Left ventricle myocardium inferior (tissue), 1 donor: Measurements from ENCODE around the gene LFNG. TPM values are rescaled to one million over a fixed set of nuclear protein-coding genes. Genes with fewer than 3 reads are reported as not detected.

ENCODE experiments used
- DNase-seq: peaks from one replicate; pipeline ENCODE4 v3.0.0-alpha.2; 2020
- H3K27ac ChIP-seq: fragments of 200-600 bp; replicated peaks from 2 replicates; pipeline ENCODE4 v1.8.0; 2021
- H3K27me3 ChIP-seq: fragments of 200-600 bp; 2 replicates; pipeline ENCODE4 v1.8.0; 2021; ENCODE audit warnings: low read depth
- H3K36me3 ChIP-seq: fragments of 200-600 bp; 2 replicates; pipeline ENCODE4 v1.8.0; 2021
- H3K4me1 ChIP-seq: fragments of 200-600 bp; 2 replicates; pipeline ENCODE4 v1.8.0; 2021
- H3K4me3 ChIP-seq: fragments of 200-600 bp; 2 replicates; pipeline ENCODE4 v1.8.0; 2021; ENCODE audit warnings: mild to moderate bottlenecking, moderate library complexity
- H3K9me3 ChIP-seq: fragments of 200-600 bp; replicated peaks from 2 replicates; pipeline ENCODE4 v1.8.0; 2021
- intact Hi-C: fragments of 100-400 bp; cut with micrococcal nuclease; formaldehyde crosslinking; loops from one replicate; pipeline ENCODE4 v1.11.0; 2022
- total RNA-seq: library from RNA; stranded (reverse); fragmentation: NEBNext Ultra II Directional; extraction: Animal tissue kit (Norgen Biotek cat#: 25700); gene quantifications from one replicate; pipeline ENCODE4 v1.2.1, GENCODE V29; 2021
- TF ChIP-seq, protein P1 (sequence below): fragments of 200-600 bp; IDR thresholded peaks from 2 replicates; pipeline ENCODE4 v1.8.0; 2021; ENCODE audit warnings: antibody characterized with exemption, mild to moderate bottlenecking, borderline replicate concordance
- donor health status: DM: no; HTN: yes; CAD: no; lungs with severe emphysema.

LFNG gene
- total RNA-seq, 1 donor from 2014 or later: 5.2 TPM

DNA sequence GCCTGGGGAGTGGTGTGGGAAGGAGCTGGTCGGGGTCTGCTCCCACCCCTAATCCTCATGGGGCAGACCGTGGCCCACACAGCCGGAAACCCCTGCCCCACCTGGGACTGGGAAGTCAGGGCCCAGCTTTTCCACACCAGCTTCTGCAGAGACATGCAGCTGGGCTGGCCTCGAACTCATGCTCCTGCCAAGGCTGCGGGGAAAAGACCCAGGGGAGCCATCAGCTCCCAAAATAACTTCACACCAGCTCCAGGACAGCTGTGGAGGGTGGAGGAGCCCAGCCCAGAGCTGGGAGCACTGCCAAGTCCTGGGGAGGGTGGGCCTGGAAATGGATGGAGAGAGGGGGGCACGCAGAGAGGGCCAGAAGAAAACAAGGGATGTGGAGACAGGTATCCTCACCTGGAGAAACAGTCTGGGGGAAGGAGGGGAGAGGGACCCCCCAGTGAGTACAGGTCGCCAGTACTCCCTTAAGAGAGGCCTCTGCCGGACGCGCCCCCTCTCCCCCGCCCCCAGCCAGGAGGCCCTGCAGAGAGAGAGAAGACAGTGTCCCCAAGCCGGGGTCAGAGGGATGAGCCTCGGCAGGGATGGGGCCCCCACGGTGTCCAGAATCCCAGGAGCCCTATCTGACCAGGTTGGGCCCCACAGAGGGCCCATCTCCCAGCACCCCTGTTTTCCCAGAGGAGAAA lies 31.8 kb upstream of the LFNG start:
- Histone ChIP-seq H3K27me3 (peaks cover 6% of the 10 kb centered on the region), H3K36me3 (no peaks in the 10 kb centered on the region), H3K4me3 (peak overlapping the region; percentile 2), H3K4me1 (peaks cover 47% of the 10 kb centered on the region), H3K27ac (peak overlapping the region; percentile 85), H3K9me3 (peaks cover 8% of the 10 kb centered on the region)
- TF ChIP-seq, protein P1, sequence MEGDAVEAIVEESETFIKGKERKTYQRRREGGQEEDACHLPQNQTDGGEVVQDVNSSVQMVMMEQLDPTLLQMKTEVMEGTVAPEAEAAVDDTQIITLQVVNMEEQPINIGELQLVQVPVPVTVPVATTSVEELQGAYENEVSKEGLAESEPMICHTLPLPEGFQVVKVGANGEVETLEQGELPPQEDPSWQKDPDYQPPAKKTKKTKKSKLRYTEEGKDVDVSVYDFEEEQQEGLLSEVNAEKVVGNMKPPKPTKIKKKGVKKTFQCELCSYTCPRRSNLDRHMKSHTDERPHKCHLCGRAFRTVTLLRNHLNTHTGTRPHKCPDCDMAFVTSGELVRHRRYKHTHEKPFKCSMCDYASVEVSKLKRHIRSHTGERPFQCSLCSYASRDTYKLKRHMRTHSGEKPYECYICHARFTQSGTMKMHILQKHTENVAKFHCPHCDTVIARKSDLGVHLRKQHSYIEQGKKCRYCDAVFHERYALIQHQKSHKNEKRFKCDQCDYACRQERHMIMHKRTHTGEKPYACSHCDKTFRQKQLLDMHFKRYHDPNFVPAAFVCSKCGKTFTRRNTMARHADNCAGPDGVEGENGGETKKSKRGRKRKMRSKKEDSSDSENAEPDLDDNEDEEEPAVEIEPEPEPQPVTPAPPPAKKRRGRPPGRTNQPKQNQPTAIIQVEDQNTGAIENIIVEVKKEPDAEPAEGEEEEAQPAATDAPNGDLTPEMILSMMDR: no peak
- intact Hi-C loops: no loop called here
- peak; percentile 77 for DNase-seq

DNA sequence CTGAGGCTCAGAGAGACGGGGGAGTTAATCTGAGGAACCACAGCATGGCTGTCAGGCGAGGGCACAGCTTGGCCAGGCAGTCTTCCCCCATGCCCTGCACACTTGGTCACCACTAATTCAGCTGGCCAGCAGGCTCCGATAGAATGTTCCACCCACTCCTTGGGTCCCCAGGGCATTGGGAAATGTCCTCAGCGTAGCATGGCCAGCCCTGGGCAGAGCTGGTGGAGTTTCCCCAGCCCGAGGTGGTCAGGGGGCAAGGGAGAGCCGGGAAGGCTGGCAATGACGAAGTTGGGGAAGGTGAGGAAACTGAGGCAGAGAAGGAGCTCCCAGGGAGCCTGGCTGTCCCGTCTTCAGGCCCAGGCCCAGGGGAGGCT lies 31.3 kb upstream of the LFNG start:
- Histone ChIP-seq H3K27ac (peak overlapping the region; percentile 85), H3K4me3 (peak overlapping the region; percentile 2), H3K9me3 (peaks cover 3% of the 10 kb centered on the region), H3K4me1 (peaks cover 52% of the 10 kb centered on the region), H3K27me3 (peaks cover 6% of the 10 kb centered on the region), H3K36me3 (no peaks in the 10 kb centered on the region)
- TF ChIP-seq, protein P1: no peak
- DNase-seq: peak; percentile 55
- intact Hi-C loops: no loop called here

DNA sequence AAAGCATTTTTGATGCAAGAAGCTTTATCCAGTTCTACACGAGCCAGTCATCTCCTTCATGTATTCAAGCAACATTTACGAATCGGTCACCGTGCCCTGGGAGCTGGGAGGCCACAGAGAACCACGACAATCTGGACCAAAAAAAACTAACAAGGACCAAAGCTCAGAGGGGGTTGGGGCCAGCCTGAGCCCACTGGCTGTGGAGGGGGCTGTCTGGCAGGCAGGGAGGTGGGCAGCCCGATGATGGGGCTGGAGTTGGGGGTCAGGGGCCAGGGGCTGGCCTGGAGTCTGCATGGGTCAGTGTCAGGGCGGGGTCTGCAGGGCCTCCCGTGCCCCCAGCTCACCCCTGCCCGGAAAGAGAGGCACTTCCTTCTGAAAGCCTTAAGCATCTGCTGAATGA lies 30.9 kb upstream of the LFNG start:
- Histone ChIP-seq H3K9me3 (no peaks in the 10 kb centered on the region), H3K36me3 (no peaks in the 10 kb centered on the region), H3K4me1 (peaks cover 56% of the 10 kb centered on the region), H3K4me3 (no peak overlapping the region), H3K27ac (peak overlapping the region; percentile 85), H3K27me3 (peaks cover 6% of the 10 kb centered on the region)
- no peak for DNase-seq
- TF ChIP-seq, protein P1: no peak
- intact Hi-C loops: no loop called here

DNA sequence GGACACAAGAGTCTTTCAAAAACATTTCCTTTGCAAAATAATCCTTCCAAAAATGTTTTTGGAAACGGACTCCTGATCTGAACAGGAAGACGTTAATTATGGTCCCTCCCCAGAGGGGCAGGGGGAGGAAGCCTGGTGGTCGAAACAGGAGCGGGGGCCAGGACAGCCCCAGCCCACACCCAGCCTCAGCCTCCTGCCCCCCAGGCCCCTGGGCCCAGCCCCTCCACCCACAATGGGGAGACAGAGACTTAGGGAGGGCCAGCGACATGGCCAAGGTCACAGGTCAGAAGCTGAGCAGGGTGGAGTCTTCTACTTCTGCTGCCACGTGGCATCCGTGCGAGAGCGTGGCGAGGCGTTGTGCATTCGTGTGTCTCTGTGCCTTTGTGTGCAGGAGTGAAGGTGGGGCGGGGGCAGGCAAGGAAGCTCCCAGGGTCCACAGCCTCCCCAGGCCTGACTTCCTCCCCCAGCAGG lies 29.4 kb upstream of the LFNG start:
- Histone ChIP-seq H3K27me3 (peaks cover 14% of the 10 kb centered on the region), H3K27ac (peak overlapping the region; percentile 85), H3K9me3 (no peaks in the 10 kb centered on the region), H3K4me1 (peaks cover 63% of the 10 kb centered on the region), H3K4me3 (no peak overlapping the region), H3K36me3 (no peaks in the 10 kb centered on the region)
- TF ChIP-seq, protein P1: no peak
- intact Hi-C loops: no loop called here
- DNase-seq: no peak

DNA sequence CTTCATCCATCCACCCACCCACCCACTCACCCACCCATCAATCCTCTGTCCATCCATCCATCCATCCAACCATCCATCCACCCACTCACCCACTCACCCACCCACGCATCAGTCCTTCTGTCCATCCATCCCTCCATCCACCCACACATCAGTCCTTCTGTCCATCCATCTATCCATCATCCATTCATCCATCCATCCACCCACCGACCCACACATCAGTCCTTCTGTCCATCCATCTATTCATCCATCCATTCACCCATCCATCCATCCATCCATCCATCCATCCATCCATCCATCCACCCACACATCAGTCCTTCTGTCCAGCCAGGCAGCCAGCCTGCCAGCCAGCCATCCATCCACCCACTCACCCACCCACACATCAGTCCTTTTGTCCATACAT lies 27.5 kb upstream of the LFNG start:
- no peak for DNase-seq
- Histone ChIP-seq H3K27me3 (peaks cover 25% of the 10 kb centered on the region), H3K27ac (no peak overlapping the region), H3K4me1 (peaks cover 61% of the 10 kb centered on the region), H3K9me3 (no peaks in the 10 kb centered on the region), H3K4me3 (no peak overlapping the region), H3K36me3 (no peaks in the 10 kb centered on the region)
- TF ChIP-seq, protein P1: no peak
- intact Hi-C loops: no loop called here
